Activated naive CD4-positive, alpha-beta T cell treated with anti-CD3 and anti-CD28 coated beads, Interleukin-2, amount 10 ng/mL, durations not matched to agents 5 hours and 36 hours (primary cell): ENCODE results near the gene DUSP28. TPM values are rescaled to one million over a fixed set of nuclear protein-coding genes. Genes with fewer than 3 reads are reported as not detected.

Experiments
- total RNA-seq, 2 experiments: library from RNA; stranded (reverse); gene quantifications; one replicate each; pipeline ENCODE4 v1.2.3, GENCODE V29; 2021

DUSP28 gene
- 10 to 100 TPM in 1 of 2 experiments, 1 to 10 TPM in 1; 9.1 to 10.1 TPM for total RNA-seq

GRCh38 chr2:240560084-240560479 lies at the start of gene DUSP28:
TSS of gene DUSP28 (plus strand) at chr2:240560357. CDS start at chr2:240560685, 328 bp downstream.

GRCh38 chr2:240557808-240558207 lies 2.3 kb upstream of the DUSP28 start, which contains the start of gene ANKMY1:
TSS of gene ANKMY1 (minus strand) at chr2:240557988. CDS start at chr2:240557335, 653 bp downstream.

GRCh38 chr2:240567872-240568677 lies 7.9 kb downstream of the DUSP28 start, which contains the start of gene RNPEPL1:
TSS of gene RNPEPL1 (plus strand) at chr2:240568484. CDS start at chr2:240568587, 103 bp downstream.

GRCh38 chr2:240586198-240586918 lies 26.2 kb downstream of the DUSP28 start, which contains the start of gene CAPN10:
TSS of gene CAPN10 (plus strand) at chr2:240586734. CDS start at chr2:240586912, 178 bp downstream.

Other genes with a start within 250 kb of the DUSP28 start
- gene GPC1, start 124.7 kb upstream of the DUSP28 start, total RNA-seq: 1 to 10 TPM; 6.3 to 6.8 TPM
- gene ANKMY1, start 2.4 kb upstream of the DUSP28 start, total RNA-seq: 10 to 100 TPM; 33.6 to 37.6 TPM
- gene RNPEPL1, start 8.1 kb downstream of the DUSP28 start, total RNA-seq: 100 to 1,000 TPM; 117 to 119 TPM
- gene CAPN10, start 26.4 kb downstream of the DUSP28 start, total RNA-seq: 10 to 100 TPM; 45.0 to 50.7 TPM
- gene GPR35, start 65.1 kb downstream of the DUSP28 start, total RNA-seq: 1 to 10 TPM; 2.1 to 2.4 TPM
- gene AQP12B, start 122.5 kb downstream of the DUSP28 start, total RNA-seq: not detected
- gene AQP12A, start 131.5 kb downstream of the DUSP28 start, total RNA-seq: not detected